GM21737 (cell line): ENCODE measurements around the gene SPAG16.

Experiments
- ATAC-seq: cut with Tn5 transposase; IDR thresholded peaks from one replicate; pipeline ENCODE4 v1.9.1; 2021; ENCODE audit warnings: mild to moderate bottlenecking, moderate library complexity; ENCODE audit not compliant: unreplicated experiment

SPAG16 gene

DNA sequence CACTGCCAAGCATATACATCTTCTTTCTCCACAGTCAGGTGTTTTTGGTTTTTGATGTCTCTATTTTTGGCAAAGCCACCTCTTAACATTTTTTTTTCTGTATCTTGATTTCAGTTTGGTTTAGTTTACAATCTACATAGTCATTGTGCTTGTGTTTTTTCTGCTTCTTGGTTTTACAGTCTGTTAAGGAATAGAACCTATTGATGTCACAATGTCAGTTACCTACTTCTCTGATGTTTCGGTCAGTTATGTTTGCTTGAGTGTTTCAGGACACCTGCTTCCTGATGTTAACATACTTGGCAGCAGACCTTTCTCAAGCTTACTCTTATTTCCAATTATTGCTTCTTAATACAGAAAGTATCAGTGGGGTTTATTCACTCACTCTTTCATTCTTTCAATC lies 253.3 kb downstream of the SPAG16 start:
- peak; percentile 71 for ATAC-seq

DNA sequence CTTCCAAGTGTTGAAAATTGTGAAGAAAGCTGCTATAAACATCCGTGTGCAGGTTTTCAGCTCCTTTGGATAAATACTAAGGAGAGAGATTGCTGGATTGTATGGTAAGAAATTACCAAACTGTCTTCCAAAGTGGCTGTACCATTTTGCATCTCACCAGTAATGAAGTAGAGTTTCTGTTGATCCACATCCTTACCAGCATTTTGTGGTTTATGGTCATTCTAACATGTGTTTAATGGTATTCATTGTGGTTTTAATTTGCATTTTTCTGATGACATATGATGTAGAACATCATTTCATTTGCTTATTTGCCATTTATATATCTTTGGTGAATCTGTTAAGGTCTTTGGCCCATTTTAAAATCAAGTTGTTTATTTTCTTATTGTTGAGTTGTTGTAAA lies 260.7 kb downstream of the SPAG16 start:
- ATAC-seq = no peak

DNA sequence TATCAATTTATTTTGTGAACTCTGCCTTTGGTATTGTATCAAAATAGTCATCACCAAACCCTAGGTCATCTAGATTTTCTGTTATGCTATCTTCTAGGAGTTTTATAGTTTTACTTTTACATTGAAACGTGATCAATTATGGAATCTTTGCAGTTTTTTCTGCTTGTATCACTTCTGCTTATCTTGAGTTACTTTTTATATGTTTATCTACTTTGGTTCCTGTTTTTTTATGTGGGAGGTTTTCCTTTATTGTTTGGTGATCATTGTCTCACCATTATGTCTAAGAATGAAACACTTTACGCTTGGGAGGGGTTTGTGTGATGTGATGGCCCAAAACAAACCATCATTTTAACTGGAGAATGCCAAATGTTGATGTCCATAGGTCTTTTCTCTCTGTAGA lies 261.2 kb downstream of the SPAG16 start:
- no peak for ATAC-seq

DNA sequence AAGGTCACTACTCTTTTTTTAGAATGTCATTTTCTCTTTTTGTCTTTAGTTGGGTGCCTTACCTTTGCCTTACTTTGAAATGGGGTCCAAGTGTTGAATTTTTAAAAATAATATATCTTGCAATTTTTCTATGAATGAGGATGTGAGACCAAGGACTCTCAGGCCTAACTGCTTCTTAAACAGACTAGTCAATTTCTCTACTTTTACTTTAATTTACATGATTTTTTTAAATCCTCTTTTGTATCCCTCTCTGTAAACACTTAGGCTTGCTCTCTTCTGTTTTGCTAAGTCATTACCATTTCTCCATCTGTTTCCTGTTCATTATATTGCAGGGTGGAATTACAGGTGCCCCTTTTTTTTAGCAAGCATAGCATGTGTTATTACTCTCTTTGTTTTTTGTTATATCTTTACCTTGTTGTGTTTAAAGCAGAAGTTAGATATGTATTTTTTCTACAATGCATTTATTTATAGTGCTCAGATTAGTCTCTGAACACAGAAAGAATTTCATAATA lies 261.8 kb downstream of the SPAG16 start:
- no peak for ATAC-seq

DNA sequence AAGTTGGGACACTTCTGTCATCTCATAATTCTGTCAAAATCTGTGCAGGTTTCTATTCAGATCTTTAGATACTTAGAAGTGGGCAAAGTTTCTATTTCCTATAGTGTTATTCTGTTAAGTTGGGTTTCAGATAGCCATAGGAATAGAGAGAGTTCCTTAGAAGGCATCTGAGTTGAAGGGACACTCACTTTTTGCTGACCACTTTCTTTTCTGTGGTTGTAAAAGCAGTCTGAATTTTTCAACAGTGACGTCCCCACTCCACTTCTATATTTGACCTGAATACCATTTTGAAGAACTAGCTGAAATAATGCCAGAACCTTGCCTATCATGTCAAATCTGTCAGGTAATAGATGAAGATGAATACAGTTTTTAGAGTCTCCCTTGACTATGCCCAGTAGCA lies 267.3 kb downstream of the SPAG16 start:
- no peak for ATAC-seq

DNA sequence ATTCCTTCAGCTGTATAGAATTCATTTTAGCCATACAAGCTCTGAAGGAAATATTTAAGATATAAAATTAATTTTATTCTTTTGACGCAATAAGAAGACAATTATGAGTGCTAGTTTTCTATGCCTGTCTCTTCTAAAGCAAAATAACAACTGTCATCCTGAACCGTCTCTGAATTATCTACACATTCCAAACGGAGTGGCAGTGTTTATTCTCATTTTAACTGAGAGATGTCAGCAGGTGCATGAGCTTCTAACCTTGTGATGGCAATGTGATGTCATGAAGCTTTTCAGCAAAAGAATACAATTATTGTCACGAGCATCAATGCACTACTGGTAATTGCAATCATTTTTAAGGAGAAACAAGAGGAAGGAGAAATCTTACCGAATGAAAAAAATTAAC lies 274.8 kb downstream of the SPAG16 start:
- no peak for ATAC-seq

DNA sequence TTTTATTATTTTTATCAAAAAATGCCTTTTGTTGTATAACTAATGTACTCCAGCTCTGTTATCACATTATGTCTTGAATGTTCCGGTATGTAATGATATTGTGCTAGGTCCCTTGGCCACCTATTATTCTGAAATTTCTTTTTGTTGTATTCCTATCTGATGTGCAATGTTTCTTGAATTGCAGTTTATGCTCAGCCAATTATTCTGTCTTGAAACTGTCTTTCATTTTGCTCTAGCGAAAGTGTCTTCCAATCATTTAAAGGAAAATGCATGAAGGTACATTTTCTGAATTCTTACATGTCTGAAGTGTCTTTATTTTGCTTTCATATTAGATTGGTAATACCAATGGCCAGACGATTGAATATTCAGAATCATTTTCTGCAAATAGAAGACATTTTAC lies 277.5 kb downstream of the SPAG16 start:
- no peak for ATAC-seq

DNA sequence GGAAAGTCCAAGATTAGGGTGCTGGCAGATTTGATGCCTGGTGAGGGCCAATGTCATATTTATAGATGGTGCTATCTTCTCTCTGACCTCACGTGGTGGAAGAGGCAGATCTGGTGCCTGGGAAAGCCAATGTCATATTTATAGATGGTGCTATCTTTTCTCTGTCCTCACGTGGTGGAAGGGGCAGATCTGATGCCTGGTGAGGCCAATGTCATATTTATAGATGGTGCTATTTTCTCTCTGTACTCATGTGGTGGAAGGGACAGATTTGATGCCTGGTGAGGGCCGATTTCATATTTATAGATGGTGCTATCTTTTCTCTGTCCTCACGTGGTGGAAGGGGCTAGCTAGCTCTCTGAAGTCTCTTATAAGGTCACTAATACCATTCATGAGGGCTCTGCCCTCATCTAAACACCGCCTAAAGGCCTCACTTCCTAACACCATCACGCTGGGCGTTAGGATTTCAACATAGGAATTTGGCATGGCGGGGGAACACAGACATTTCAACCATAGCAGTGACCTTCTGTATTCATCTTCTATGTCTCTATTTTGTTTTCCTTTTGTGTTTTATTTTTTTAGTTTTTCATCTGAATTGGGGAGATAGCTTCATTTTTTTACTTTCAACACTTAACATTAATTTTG lies 278.4 kb downstream of the SPAG16 start:
- ATAC-seq = no peak

DNA sequence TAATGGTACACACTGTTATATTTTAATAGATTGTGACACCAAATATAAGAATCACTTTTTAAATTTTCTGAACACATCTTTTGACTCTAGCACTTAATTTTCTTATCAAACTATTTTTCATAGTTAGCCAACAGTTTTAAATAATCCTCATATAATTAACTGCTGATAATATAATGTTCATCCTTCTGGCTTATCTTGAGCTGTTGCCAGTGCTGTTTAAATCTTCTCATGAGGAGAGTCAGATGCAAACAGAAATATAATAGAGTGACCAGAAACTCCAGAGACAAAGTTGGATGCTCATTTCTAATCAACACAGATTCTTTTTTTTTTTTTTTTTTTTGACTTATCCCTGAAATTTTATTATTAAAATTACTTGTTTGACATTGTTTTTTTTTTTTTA lies 282.6 kb downstream of the SPAG16 start:
- no peak for ATAC-seq

DNA sequence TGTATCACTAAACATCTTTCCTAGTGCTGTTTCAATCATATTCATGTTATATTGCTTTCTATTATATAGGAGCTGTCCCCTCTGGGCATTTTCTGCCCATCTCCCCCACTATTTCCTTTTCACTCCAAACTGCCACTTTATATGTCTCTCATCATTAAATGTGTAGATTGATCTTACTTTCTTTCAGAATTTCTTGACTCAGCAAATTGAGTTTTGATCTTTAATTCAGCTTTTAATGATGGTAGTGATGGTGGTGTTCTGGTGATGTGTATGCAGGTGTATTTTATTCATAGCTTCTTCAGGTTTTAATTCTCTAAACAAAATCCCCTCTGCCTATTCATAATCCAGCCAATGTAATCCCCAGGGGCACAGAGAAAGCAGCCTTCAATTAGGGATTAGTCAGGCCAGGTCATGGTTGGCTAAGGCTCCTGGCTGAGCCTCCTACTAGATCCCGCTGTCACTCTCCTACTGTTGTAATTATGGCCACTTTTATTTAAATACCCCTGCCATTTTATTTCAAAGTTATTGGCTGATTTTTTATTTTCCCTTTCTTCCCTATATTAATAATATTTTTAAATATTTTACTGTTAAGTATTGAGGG lies 325.4 kb downstream of the SPAG16 start:
- no peak for ATAC-seq

DNA sequence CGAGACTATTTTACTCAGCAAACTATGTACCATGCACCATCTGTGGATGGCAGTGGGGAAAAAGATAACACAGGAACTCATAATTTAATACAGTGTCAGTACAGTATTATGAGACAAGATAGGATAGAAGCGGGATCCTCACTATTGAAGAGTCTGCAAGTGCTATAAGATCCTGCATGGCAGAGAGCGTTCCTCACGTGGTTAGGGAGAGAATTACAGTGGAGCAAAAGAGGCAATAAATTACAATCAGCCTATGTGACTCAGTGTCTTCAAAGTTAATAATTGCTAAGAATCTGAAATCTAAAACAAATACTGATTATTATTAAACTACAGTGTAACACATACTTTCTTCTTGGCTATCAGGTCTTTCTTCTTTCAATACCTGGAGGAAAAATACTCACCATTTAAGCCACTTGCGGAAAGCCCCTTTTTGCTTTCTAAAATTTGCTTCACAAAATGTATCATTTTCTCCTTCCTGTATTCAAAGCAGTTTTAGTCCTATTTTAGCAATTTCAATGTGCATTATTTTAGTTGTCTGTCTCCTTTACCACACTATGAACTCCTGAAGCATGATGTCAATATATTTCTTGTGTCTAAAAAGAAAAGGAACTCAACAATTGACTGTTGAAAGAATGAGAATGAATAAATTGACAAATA lies 342.9 kb downstream of the SPAG16 start:
- no peak for ATAC-seq

DNA sequence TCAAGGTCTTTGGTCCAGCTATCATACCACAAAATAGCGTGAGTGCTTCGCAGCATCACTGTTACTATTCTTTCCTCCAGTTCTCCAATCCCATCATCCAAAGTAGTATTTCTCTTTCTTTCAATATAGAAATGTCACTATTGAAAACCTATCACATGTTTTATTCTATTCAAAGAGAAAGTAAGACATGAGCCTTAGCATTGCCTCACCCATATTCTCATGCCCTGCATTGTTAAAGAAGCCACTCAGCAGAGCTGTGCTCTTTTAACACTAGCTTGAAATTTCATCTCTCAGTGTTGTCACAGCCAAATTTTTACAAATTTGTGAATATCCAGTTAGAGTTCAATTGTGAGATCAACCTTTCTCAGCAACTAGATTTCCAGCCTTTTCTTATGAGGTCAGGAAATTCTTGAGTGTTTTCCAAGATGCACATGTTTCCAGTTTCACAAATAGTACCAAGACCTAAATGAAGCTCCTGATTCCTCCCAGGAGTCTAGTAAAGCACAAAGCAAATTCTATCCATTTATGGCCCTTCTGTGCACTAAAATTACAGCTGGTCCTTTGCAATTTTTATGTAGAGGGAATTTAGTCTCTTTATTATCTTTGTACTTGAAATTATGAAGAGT lies 343.7 kb downstream of the SPAG16 start:
- no peak for ATAC-seq

DNA sequence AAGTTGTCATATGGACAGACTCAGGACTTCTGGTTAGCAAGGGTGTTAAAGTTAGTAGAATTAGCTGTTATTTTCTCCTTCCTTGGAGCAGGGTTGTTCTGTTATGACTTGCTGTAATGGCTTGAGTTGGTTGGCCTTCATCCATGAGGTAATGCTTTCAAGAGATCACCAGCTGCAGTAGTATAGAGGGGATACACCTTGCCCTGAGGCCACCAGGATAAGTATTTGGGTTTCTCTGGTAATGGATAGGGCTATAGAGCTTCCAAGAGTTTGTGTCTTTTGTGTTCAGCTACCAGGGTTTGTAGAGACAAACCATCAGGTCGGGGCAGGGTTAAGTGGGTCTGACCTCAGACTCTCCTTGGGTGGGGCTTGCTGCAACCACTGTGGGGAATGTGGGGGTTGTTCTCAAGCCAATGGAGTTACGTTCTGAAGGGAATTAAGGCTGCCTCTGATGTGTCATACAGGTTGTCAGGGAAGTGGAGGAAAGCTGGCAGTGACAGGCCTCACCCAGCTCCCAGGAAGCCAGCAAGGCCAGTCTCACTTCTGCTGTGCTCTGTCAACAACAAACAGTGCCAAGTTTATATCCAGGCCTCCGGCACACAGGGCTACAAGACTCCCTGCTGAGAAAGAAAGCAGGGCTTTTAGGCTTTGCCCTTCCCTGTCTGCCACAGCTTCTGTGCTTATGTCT lies 356.6 kb downstream of the SPAG16 start:
- no peak for ATAC-seq

DNA sequence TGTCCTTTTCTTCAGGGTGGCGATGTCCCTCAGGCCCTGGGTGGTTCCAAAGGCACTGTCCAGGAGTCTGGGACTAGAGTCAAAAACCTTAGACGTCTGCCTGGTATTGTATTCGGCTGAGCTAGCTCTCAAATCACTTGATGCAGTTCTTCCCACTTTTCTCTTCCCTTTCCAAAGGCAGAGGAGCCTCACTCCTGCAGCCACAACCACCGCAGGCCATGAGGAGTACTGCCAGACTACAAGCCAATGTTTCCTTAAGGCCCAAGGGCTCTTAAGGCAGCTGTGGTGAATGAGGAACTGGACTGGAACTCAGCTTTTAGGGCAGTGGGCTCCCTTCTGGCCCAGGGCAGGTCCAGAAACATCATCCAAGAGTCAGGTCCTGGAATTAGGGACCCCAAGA lies 360.7 kb downstream of the SPAG16 start:
- no peak for ATAC-seq

DNA sequence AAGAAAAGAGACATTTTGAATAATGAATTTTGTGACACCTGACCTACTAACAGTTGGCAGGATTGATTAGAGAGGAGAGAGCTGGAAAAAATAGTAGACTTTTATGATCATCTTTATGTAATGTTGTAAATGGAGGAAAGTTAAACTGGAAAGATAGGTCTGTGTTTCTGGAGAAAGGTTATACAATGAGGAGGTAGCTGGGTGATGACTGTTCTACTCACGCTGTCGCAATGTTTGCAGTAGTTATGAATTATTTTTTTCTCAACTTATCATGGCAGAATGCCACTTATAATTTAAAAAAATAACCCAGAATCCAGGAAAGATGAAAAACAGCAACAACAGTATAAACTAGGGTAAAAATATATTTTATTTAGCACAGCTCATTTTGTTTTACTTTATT lies 364.9 kb downstream of the SPAG16 start:
- no peak for ATAC-seq

DNA sequence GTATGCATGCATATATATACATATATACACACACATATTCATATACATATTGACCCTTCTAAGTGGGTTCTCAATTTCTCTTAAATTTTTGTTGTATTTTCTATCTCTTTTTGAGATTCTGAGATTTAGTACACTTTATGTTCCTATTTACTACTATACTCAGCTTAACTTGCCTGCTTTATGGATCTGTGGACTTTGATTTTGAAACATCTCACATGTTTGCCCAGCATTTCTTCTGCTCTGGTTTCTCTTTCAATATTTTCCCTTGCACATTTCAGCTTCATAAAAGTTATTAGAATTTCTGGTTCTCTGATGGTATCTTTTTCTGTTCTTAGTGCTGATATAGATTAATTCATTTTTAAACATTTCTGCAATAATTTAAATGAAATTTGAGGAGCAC lies 380.6 kb downstream of the SPAG16 start:
- ATAC-seq = no peak

DNA sequence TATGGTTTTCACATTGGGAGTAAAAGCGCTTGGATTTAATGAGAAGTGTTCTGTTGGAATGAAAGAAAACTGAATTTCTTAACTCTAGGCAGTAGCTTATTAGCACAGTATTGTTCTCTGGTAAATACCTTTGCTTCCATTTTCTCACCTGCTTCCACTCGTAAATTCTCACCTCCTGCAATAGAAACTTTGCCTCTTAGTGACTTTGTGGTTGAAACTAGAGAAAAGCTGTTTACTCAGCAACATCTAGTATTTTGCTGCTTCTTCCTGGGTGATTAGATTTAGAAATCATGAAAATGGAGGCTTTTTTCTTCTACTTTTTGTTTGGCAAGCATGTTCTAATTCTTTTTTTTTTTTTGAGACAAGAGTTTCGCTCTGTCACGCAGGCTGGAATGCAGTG lies 385.4 kb downstream of the SPAG16 start:
- ATAC-seq = no peak

DNA sequence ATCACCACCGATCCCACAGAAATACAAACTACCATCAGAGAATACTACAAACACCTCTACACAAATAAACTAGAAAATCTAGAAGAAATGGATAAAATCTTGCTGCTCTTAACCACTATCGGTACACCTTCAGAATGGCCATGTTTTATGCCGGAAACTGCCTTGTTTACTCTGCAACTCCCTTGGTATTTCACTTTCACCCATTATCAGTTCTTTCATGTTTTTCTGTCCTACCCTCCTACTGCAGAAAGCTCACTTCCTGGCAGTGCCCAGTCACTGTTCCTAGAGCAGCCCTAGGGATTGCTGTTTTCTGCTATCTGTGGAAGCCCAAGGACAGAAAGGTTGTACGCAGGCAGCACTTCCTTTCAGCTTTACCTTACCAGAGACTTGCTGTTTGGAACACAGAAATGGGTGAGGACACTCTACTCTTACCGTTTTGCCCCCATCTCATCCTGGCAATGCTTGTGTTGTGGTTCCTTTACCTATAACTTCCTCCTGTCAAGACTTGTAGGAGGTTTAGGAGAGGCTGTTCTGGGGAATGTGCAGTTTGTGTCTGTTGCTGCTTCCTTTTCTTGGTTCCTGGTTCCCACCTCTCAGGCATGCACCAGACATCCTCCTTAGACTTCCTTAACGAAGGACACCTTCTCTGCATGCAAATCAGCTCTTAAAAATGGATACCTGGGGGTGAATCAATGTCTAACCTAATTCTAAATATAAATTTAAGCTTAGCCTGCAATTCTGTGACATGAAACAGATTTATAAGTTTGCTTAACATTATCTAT lies 394.4 kb downstream of the SPAG16 start:
- ATAC-seq = no peak

DNA sequence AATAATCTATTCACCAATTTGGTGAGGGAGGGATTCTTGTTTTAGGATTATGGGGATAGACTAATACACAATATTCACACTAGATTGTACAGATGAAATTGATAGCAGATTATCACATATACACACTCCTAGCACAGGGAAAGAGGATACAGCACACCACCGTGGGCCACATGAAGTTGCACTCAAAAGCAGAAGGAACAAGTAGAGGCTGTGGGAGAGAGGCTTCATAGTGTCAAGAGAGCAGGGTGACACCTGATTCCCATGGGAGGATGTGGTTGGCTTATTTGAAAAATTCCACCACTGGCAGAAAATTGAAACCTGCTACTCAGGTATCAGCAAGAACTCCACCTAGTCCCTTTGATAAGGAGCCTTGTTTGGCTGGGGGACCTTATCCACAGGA lies 395.6 kb downstream of the SPAG16 start:
- no peak for ATAC-seq

DNA sequence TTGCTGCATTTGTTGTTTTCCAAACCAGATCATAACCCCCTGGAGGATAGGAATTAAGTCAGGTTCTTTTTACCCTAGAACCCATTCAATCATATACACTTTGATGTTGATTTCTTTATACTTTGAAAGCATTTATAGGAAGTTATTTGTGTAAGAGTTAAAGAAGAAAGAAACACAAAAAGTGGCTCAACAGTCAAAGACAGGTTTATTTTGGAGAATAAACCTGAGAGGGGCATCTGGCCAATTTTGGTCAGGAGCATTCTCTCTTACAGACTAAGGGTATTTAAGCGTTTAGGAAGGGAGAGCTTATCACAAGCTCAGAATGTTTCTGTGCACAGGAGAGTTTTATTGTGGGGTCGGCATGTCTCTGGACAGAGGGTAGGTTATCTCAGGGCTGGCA lies 398.0 kb downstream of the SPAG16 start:
- no peak for ATAC-seq

DNA sequence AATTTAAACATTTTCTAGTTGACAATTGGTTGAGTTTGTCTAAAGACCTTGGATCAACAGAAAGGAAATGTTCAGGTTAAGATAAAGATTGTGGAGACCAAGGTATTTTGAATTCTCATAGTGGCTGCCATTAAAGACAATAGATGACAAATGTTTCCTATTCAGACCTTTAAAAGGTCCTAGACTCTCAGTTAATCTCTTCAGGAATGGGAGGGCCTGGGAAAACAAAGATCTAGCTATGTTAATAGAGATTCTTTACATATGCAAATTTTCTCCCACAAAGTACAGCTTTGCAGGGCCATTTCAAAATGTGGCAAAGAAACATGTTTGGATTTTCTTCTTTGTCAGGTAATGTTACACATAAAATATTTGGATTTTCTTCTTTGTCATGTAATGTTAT lies 403.9 kb downstream of the SPAG16 start:
- no peak for ATAC-seq
